HG03354 (cell line): ENCODE results near the gene FOXJ1.
A peak's percentile ranks its signal among the peaks of the same experiment; 100 is the strongest.
"Not testable (repeated sequence)": the region's sequence is repeated elsewhere in the genome, so short reads cannot be mapped to it uniquely, and the experiment has no call there.

Experiments used
- ATAC-seq: cut with Tn5 transposase; IDR thresholded peaks from one replicate; pipeline ENCODE4 v1.9.1; 2021; ENCODE audit warnings: mild to moderate bottlenecking; ENCODE audit not compliant: unreplicated experiment, poor library complexity, severe bottlenecking

FOXJ1 gene, protein sequence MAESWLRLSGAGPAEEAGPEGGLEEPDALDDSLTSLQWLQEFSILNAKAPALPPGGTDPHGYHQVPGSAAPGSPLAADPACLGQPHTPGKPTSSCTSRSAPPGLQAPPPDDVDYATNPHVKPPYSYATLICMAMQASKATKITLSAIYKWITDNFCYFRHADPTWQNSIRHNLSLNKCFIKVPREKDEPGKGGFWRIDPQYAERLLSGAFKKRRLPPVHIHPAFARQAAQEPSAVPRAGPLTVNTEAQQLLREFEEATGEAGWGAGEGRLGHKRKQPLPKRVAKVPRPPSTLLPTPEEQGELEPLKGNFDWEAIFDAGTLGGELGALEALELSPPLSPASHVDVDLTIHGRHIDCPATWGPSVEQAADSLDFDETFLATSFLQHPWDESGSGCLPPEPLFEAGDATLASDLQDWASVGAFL

DNA sequence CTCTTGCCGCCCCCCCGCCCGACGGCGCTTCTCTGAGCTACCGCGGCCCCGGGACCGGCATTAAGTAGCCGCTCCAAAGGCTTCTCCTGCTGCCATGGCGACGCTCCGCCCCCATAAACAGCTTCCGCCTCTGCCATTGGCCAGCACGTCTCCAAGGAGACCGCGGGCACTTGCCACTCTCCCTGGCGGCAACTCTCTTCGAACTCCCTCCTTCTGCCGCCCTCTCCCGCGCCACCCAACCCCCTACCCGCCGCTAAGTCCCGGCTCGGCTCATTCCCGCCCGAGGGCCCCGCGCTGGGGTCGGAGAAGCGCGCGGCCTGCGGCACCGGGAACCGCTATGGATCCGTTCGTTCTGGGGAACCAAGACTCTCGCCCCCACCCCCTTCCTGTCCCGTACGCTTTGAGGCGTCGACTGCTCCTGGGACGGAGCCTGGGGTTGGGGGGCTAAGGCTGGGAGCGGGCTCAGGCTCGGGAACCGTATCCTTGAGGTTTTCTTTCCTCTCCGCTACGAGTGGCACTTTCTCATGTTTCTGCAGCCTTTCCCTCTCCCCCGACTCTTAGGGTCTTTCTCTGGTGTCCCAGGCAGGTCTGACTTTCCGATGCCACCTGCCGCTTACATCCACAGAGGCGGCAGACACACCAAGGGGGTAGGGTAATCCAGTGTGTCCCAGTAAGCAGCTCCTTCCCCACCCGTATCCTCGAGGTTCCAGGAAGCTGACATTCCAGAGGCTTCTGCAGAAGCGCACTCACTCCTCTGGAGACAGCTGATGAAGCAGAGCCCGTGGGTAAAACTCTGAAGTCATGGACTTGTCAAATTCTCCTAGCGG lies at the start of gene FOXJ1:
TSS of gene FOXJ1 (minus strand) at position 34 of the 827 bp plus-strand sequence. CDS start 850 bp downstream, outside the sequence.
- ATAC-seq = peak; percentile 69

DNA sequence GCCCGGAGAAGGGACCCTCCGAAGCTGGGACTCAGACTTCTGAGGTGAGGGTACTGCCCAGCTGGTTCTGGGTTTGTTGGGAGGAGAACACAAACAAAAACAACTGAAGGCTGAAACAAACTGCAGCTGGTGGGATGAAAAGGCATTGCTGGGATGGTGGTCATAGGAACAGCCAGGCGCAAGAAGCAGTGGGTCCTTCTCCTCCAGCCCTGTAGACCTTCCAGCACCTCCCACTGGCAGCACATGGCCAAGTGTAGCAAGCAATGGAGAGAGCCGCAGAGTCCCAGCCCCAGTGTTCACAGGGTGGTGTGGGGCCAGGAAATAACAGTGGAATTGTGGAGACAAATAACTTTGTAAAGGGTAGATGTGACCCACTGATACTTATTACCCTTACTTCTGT lies 48.7 kb upstream of the FOXJ1 start:
- no peak for ATAC-seq

DNA sequence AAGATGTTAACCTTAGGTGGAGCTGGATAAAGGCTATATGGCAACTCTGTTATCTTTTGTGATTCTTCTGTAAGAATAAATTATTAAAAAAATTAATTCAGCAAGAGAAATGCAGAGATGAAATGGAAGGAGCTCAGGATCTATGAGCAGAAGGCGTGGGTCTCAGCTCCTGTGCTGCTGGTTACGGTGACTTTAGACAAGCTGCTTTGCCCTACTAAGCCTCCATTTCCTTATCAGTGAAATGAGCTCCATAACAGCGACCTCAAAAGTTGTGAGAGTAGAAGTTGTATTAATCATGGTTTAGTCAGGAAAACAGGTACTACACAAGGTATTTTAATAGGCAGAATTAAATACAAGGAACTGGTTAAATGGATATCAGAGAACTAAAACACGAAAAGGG lies 48.2 kb upstream of the FOXJ1 start:
- no peak for ATAC-seq

DNA sequence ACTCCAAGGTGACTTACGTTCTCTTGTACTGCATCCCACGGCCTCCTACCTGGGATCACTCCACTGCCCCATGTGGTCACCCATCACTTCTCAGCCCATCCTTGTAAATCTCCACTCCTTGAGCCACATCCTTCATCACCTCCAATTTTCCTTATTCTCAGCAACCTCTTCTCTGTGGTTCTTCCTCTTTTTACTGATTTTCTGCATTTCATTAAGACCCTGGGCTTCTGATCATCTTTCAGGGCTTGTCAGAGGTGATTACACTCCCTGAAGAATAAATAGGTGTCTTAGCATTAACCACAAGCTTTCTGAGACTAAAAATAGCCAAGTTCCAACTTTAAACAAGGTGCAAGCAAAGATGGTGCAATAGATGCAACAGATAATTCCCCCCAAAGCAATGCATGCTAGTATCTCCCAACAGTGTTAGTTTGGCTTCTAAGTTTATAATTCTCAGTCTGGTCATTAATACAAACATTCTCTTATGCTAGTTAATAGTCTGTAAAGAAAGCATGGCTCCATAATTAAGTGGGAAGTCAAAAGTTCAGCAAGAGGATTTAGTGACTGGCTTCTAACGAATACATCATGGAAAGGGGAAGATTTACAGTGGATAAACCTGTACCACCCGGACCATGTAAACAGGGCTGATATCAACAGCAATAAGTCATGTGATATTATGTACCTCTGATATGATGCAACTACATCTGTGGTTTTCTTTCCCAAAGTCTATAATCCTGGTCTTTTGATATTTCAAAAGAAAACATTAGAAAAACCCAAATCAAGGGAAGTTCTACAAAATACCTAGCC lies 47.4 kb upstream of the FOXJ1 start:
- no peak for ATAC-seq

DNA sequence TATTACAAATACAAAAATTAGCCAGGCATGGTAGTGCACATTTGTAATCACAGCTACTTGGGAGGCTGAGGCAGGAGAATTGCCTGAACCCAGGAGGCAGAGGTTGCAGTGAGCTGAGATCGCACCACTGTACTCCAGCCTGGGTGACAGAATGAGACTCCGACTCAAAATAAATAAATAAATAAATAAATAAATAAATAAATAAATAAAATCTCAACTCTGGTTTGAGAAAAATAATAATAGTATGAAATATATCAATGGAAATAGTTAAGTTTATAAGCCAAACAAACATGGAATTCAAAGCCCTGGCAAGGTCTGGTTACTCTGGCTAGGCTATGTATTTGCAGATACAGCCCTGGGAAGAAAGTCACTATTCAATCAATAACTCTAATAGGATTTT lies 45.7 kb upstream of the FOXJ1 start:
- ATAC-seq = not testable (repeated sequence)

DNA sequence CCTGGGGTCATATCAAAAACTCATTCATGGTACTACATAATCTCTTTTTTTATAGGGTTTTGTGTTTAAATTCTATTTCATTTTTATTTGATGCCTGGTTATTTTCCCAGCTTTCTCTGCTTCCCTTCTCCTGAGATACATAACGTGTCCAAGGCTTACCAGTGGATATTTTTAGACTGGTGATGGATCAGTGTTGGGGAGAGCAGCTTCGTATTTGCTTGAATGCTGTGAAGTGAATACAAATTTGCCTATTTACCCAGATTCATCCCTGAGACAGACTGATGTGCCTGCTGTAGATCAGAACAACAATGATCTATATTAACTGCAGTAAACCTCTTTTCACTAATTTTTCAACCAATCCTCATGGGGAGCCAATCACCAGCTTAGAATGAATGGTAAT lies 43.2 kb upstream of the FOXJ1 start:
- ATAC-seq = no peak

DNA sequence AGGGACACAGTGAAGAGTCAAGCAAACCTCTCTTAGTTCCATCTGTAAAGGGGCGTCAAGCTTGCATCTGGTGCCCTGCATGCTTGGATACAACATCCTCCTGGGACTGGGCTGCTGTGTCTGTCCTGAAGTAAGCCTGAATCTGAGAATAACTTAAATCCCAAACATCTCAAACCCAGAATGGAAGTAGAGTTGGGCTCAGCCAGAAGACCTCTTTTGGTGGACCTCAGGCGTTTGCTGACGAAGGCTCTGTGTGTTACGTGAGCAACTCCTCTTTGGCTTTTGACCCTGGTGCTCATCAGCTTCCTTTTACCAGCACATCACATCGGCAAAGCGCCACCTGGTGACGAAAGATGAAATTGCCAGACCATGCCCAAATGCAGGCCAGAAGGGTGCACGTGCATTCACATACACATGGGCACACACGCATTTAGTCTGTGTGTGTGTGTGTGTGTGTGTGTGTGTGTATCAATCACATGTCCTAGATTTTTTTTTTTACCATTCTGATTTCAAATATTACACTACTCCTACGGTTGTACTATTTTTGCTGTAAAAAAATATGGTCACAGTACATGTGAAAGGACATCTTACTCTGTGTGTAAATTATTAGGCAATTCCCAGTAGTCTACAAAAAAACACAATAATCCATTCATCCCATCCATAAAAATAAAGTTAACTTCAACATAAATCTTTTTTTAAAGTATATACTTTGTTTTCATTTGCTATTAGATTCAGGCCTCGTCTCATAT lies 41.1 kb upstream of the FOXJ1 start:
- peak; percentile 70 for ATAC-seq

DNA sequence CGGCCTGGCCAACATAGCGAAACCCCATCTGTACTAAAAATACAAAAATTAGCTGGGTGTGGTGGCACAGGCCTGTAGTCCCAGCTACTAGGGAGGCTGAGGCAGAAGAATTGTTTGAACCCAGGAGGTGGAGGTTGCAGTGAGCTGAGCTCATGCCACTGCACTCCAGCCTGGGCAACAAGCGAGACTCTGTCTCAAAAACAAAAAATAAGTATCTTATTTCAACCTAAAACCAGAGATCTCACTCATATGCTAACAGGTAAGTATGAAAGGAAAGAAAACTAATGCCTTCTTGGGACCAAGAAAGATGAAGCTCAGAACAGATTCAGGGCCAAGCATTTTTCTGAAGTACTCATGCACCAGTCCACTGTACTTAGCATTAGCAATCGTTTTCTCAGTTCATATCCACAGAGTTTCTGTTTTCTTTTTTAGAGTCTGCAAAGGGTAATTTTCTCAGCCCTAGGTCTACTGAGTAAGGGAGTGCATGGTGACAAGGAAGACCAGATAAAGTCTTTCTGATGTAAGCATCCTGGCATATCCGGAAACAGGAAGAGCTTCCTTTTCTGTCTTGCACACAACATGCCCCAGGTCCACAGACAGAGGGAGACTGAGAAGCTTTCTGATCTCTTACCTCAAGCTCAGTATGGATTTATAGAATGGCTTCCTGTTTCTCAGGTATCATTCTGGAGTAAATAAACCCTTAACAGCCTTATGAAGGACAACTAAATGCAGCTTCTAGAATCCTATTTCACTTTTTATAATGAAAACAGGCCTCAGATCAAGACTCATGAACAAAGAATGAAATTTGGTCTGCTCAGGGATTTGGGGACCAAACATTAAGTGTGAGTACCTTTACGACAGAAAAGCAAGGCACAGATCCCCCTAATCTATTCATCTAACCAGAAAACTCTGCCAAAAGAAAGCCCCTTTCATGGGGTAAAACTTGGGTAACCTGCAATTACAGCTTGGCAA lies 38.7 kb upstream of the FOXJ1 start:
- ATAC-seq = no peak

DNA sequence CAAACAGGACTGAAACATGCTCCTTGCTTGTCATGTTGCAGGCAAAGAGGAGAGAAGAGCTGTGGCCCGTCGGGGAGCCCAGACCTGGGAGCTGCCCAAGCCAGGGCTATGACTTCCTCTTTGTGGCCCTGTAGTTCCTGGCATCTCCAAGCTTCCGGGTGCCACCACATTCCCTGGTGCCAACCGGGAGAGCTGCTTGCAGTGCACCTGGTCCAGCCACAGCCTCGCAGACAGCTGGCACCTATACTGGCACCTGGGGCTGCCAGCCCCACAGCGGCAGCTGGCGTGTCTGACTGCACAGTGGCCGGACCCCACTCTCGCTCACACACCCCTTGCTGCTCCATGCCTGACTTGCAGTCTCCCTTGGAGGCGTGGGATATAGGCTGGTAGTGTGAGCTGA lies 37.1 kb upstream of the FOXJ1 start:
- no peak for ATAC-seq

DNA sequence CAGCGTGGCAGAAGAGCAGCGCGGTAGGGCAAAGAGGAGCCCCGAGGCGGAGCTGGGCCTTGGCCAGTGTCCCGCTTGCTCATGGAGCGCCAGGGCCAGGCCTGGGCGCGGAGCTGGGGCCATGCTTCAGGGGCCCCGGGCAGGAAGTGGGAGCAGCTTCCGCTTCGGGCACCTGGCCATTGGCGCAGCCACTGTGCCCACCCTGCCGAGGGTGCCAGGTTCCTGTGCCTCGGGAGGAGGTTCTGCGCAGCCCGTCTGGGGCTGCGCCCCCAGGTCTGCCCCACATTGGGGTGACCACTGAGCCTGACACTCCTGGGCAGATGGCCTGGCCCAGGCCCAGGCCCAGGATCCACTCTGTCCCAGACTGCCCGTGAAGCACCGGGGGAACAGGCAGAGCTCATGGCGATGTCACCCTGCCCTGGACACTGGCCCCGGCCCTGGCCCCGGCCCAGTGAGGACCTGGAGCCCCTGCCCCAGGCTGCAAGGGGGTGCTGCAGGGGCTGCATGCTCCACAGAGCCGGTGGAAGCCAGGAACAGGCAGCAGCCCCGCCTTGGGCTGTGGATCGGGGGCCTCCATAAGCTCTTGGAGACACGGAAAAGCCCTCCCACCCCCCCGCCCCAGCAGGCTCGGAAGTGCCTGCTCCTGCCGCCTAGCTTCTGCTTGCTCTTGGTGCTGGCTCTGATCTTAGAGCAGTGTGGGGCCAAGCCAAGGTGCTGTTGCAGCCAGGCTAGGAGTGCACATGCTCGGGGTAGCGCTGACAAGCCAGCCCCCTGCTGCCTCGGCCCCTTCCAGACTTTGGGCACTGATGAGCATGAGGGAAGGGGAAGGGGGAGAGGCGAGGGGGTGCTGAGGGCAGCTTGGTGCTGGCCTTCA lies 35.9 kb upstream of the FOXJ1 start:
- no peak for ATAC-seq

DNA sequence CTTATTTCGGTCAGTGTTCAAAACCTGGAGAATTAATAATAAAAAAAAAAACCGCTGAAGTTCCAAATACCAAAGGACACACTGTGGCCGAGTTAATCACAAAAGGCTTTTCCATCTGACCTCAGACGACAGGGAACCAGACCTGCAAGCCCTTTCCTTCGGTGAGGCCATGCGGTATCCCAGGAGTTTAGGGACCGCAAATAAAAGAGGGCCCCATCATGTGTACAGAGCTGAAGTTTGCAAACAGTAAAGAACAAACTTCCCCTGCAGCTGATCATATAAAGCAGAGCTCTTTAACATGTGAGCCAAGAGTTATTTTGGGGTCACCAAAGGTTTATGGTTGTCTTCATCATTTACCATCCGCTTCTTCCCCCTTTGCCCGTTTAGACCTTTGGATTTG lies 33.0 kb upstream of the FOXJ1 start:
- no peak for ATAC-seq

DNA sequence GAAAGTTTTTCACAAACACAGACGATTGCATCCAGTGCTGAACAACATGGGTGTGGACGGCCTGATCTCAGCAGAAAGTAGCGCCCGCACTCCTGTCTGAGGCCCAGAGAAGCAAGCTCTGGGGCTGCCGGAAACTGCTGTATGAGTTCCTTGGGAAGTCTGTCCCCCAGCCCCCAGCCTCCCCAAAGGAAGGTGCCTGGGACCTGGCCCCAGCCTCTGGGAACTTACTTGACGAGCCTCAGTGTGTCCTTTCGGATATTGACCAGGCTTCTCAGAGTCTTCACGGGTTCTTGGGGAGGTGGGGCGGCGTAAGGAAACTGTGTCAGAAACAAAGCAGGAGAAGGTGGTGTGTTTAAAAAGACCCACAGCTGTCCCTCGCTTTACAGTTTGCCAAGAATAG lies 32.4 kb upstream of the FOXJ1 start:
- ATAC-seq = no peak

DNA sequence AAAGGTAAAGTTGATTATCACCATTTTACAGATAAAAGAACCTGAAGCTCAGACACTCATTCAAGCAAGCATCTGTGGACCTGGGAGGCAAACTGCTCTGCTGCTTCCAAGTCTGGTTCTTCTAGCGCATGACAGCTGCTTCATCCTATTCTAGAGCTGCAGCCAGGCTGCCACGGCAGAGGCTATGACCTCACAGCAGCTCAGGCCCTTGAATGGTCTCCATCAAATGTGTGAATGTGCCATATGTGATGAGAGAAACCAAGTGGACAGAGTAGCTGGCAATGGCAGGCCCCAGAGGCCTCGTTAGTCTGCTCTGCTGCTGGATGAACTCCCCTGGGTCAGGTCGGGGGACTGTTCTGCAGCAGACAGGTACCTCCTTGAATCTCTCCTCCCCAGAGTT lies 30.7 kb upstream of the FOXJ1 start:
- no peak for ATAC-seq

DNA sequence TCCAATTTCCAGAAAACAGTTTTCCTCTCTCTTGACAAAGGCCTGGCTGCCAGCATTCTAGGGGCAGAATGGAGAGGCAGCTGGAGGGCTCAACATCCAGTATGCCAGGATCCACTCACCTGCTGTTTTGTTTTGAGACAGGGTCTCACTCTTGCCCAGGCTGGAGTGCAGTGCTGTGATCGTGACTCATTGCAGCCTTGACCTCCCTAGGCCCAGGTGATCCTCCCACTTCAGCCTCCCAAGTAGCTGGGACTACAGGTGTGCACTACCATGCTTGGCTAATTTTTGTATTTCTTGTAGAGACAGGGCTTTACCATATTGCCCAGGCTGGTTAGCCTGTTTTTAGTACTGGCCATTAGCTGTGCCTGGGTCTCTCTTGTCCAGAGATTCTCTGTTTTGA lies 29.1 kb upstream of the FOXJ1 start:
- no peak for ATAC-seq

DNA sequence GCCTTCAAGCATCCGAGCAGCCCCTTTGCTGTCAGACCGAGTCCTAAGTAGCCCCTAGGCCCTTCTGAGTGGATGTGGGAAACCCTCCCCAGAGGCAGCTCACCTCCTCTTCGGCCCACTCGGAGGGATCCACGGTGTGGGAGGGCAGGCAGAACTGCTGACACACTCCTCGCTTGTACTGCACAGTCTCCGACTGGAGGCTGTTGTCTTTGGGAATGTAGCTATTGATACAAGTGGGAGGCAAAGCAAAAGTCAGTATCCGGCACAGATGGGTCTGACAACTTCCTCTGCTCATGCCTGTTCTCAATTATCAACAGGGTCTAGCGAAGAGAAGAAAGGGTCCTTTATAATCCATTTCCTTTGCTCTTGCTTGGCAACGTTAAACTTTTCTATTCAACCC lies 25.9 kb upstream of the FOXJ1 start:
- ATAC-seq = no peak

DNA sequence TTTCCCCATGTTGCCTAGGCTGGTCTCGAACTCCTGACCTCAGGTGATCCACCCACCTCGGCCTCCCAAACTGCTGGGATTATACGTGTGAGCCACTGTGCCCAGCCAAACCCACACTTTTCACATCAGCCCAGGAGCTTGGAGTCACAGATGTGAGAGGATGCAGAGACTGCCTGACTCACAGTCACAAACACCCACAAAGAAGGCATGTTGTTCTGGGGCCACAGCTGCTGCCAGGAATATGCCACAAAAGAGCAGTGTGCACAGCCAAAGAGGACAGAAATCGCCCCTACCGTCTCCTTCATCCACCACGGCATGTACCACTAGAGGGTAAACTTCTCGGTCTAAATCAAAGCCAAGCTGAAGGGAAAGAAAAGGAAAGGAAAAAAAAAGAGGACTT lies 25.1 kb upstream of the FOXJ1 start:
- ATAC-seq = no peak

DNA sequence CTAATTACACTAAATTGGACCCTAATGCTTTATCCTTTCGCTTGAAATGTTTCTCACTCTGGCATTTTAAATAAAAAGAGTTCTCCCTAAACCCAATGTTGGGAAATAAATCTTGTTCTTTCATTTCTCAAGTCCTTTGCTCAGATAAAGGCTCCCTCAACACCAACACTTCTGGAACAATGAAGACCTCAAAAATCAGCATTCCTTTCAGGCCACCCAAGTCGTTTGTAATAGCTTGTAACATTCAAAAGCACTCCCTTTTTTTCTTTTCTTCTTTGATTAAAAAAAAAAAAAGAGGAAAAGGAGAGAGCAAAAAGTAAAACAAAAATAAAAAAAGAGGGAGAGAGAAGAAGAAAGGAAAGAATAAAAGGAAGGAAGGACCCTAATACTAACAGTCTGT lies 23.3 kb upstream of the FOXJ1 start:
- ATAC-seq = no peak

DNA sequence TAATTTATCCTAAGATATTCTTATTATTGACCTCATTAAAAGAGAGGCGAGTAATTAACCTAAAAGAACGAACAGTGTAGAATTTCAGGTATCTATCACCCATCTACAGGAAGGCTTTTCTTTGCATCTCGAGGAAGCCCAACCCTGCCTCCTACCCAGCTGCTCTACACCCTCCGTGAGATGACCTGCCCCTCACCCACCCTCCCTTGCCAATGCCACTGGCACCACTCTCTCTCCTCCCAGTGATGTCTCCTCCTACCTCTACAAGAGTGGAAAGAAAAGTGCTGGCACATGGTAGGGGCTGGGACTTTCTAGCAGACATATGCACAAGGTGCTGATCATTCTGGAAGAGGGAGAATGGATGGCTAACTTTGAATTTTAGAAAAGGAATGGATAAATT lies 22.9 kb upstream of the FOXJ1 start:
- no peak for ATAC-seq
